Measurements from ENCODE around the gene CDH5. TPM values are rescaled to one million over a fixed set of nuclear protein-coding genes. Genes with fewer than 3 reads are reported as not detected.

The CDH5 gene
- total and polyA plus RNA-seq, 2 donors = 7.5 to 12.0 TPM

GRCh38 chr16:66360624-66361324, 5.7 kb upstream of the CDH5 start:
- WGBS = 26% methylated on average over 12 of the region's 12 CpGs
- no peak overlapping the region for H3K4me3 ChIP-seq (ENCODE audit: low read length in 2 of 2)
- H3K36me3 ChIP-seq (ENCODE audit: control insufficient read depth in 2 of 2, insufficient read depth in 2 of 2, low read length in 1 of 2) = no peaks in the 10 kb centered on the region
- H3K9me3 ChIP-seq (ENCODE audit: control insufficient read depth in 2 of 2, insufficient read depth in 1 of 2, low read length in 1 of 2) = no peaks in the 10 kb centered on the region
- H3K27ac ChIP-seq (ENCODE audit: low read depth in 1 of 2, low read length in 1 of 2) = no peak overlapping the region
- no peaks in the 10 kb centered on the region for H3K4me1 ChIP-seq (ENCODE audit: control insufficient read depth in 2 of 2, insufficient read depth in 2 of 2, low read length in 2 of 2)
- H3K27me3 ChIP-seq (ENCODE audit: control insufficient read depth in 2 of 2, insufficient read depth in 1 of 2, low read length in 1 of 2) = peaks cover 0 to 36% of the 10 kb centered on the region in 2 donors
- peak in 1 of 9 donors; percentile 19 for DNase-seq (ENCODE audit: low read depth in 6 of 9, low spot score in 9 of 9)

GRCh38 chr16:66361604-66362135, 4.8 kb upstream of the CDH5 start:
- Histone ChIP-seq H3K27me3 (ENCODE audit: control insufficient read depth in 2 of 2, insufficient read depth in 1 of 2, low read length in 1 of 2) (peaks cover 0 to 36% of the 10 kb centered on the region in 2 donors), H3K9me3 (ENCODE audit: control insufficient read depth in 2 of 2, insufficient read depth in 1 of 2, low read length in 1 of 2) (no peaks in the 10 kb centered on the region), H3K36me3 (ENCODE audit: control insufficient read depth in 2 of 2, insufficient read depth in 2 of 2, low read length in 1 of 2) (no peaks in the 10 kb centered on the region), H3K4me3 (ENCODE audit: low read length in 2 of 2) (no peak overlapping the region), H3K4me1 (ENCODE audit: control insufficient read depth in 2 of 2, insufficient read depth in 2 of 2, low read length in 2 of 2) (no peaks in the 10 kb centered on the region), H3K27ac (ENCODE audit: low read depth in 1 of 2, low read length in 1 of 2) (no peak overlapping the region)
- no peak for DNase-seq (ENCODE audit: low read depth in 6 of 9, low spot score in 9 of 9)
- WGBS = 78% methylated on average over 5 of the region's 5 CpGs

- Histone ChIP-seq H3K27me3 (ENCODE audit: control insufficient read depth in 2 of 2, insufficient read depth in 1 of 2, low read length in 1 of 2) (peaks cover 0 to 31% of the 10 kb centered on the region in 2 donors), H3K4me1 (ENCODE audit: control insufficient read depth in 2 of 2, insufficient read depth in 2 of 2, low read length in 2 of 2) (no peaks in the 10 kb centered on the region), H3K4me3 (ENCODE audit: low read length in 2 of 2) (no peak overlapping the region), H3K9me3 (ENCODE audit: control insufficient read depth in 2 of 2, insufficient read depth in 1 of 2, low read length in 1 of 2) (no peaks in the 10 kb centered on the region), H3K36me3 (ENCODE audit: control insufficient read depth in 2 of 2, insufficient read depth in 2 of 2, low read length in 1 of 2) (no peaks in the 10 kb centered on the region), H3K27ac (ENCODE audit: low read depth in 1 of 2, low read length in 1 of 2) (no peak overlapping the region)
- no peak for DNase-seq (ENCODE audit: low read depth in 6 of 9, low spot score in 9 of 9)
- WGBS = 87% methylated on average over 13 of the region's 13 CpGs
Measured at GRCh38 chr16:66363211-66363777, 3.2 kb upstream of the CDH5 start.

DNA sequence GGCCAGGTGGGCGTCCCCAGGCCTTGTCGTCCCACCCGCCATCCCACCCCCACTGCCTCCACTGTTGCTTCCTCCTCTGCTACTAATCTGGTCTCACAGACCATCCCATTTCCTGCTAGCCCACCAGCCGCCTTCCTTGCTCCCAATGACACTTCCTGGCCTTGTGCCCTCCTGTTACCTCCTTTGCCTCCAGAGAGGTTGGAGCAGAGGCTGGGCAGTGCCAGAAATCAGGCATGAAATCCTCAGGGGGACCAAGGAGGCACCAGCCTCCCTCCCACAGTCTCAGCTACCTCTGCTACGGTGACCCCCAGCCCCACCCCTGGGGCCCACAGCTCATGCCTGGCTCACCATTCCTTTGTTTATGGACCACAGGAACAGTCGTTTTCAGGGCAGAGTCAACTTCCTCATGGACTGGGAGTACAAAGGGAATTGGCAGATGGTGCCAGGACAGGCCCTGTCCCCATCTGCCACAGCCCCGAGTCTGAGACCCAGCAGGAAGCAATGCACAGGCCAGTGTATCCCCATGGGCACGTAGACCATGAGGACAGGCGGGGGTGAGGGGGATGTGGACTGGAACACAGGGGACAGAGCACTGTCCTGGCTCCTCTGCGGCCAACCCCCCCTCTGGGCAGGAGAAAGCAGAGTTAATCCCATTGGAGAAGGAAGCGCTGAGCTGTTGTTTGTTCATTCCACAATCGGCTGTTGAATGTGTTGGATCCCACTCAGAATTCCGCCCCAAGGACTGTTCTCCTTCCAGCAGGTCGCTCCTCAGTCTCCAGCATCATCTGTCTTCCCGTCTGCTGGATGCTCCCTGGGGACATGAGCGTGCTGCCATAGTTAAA, 2.2 kb upstream of the CDH5 start:
- Histone ChIP-seq H3K4me3 (ENCODE audit: low read length in 2 of 2) (no peak overlapping the region), H3K27ac (ENCODE audit: low read depth in 1 of 2, low read length in 1 of 2) (no peak overlapping the region), H3K4me1 (ENCODE audit: control insufficient read depth in 2 of 2, insufficient read depth in 2 of 2, low read length in 2 of 2) (no peaks in the 10 kb centered on the region), H3K9me3 (ENCODE audit: control insufficient read depth in 2 of 2, insufficient read depth in 1 of 2, low read length in 1 of 2) (no peaks in the 10 kb centered on the region), H3K36me3 (ENCODE audit: control insufficient read depth in 2 of 2, insufficient read depth in 2 of 2, low read length in 1 of 2) (no peaks in the 10 kb centered on the region), H3K27me3 (ENCODE audit: control insufficient read depth in 2 of 2, insufficient read depth in 1 of 2, low read length in 1 of 2) (peaks cover 0 to 31% of the 10 kb centered on the region in 2 donors)
- DNase-seq (ENCODE audit: low read depth in 6 of 9, low spot score in 9 of 9) = no peak
- 66% methylated on average over 16 of the region's 16 CpGs for WGBS

DNA sequence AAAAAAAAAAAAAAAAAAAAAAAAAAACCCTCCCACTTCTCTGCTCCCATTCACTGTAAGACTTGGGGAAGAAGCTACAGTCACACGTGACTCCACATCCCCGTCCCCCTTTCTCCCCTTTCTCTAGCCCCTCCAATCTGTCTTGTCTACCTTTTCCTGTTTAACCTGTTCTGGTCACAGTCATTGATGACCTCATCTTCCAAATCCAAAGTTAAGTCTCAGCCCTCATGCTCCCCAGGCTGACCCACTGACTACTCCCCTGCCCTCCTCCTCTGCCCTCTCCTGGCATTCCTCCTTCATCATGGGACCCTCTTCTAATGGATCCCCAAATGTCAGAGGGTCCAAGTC, 1.6 kb upstream of the CDH5 start:
- Histone ChIP-seq H3K4me3 (ENCODE audit: low read length in 2 of 2) (no peak overlapping the region), H3K36me3 (ENCODE audit: control insufficient read depth in 2 of 2, insufficient read depth in 2 of 2, low read length in 1 of 2) (no peaks in the 10 kb centered on the region), H3K27me3 (ENCODE audit: control insufficient read depth in 2 of 2, insufficient read depth in 1 of 2, low read length in 1 of 2) (peaks cover 0 to 31% of the 10 kb centered on the region in 2 donors), H3K27ac (ENCODE audit: low read depth in 1 of 2, low read length in 1 of 2) (no peak overlapping the region), H3K9me3 (ENCODE audit: control insufficient read depth in 2 of 2, insufficient read depth in 1 of 2, low read length in 1 of 2) (no peaks in the 10 kb centered on the region), H3K4me1 (ENCODE audit: control insufficient read depth in 2 of 2, insufficient read depth in 2 of 2, low read length in 2 of 2) (no peaks in the 10 kb centered on the region)
- no peak for DNase-seq (ENCODE audit: low read depth in 6 of 9, low spot score in 9 of 9)
- WGBS = 84% methylated on average over 2 of the region's 2 CpGs

- no peaks in the 10 kb centered on the region for H3K4me1 ChIP-seq (ENCODE audit: control insufficient read depth in 2 of 2, insufficient read depth in 2 of 2, low read length in 2 of 2)
- no peak overlapping the region for H3K4me3 ChIP-seq (ENCODE audit: low read length in 2 of 2)
- H3K9me3 ChIP-seq (ENCODE audit: control insufficient read depth in 2 of 2, insufficient read depth in 1 of 2, low read length in 1 of 2) = no peaks in the 10 kb centered on the region
- H3K27me3 ChIP-seq (ENCODE audit: control insufficient read depth in 2 of 2, insufficient read depth in 1 of 2, low read length in 1 of 2) = peaks cover 0 to 30% of the 10 kb centered on the region in 2 donors
- no peak for DNase-seq (ENCODE audit: low read depth in 6 of 9, low spot score in 9 of 9)
- WGBS = 81% methylated on average over 4 of the region's 4 CpGs
- no peaks in the 10 kb centered on the region for H3K36me3 ChIP-seq (ENCODE audit: control insufficient read depth in 2 of 2, insufficient read depth in 2 of 2, low read length in 1 of 2)
- no peak overlapping the region for H3K27ac ChIP-seq (ENCODE audit: low read depth in 1 of 2, low read length in 1 of 2)
Measured at GRCh38 chr16:66365651-66366050, 840 bp upstream of the CDH5 start.

DNA sequence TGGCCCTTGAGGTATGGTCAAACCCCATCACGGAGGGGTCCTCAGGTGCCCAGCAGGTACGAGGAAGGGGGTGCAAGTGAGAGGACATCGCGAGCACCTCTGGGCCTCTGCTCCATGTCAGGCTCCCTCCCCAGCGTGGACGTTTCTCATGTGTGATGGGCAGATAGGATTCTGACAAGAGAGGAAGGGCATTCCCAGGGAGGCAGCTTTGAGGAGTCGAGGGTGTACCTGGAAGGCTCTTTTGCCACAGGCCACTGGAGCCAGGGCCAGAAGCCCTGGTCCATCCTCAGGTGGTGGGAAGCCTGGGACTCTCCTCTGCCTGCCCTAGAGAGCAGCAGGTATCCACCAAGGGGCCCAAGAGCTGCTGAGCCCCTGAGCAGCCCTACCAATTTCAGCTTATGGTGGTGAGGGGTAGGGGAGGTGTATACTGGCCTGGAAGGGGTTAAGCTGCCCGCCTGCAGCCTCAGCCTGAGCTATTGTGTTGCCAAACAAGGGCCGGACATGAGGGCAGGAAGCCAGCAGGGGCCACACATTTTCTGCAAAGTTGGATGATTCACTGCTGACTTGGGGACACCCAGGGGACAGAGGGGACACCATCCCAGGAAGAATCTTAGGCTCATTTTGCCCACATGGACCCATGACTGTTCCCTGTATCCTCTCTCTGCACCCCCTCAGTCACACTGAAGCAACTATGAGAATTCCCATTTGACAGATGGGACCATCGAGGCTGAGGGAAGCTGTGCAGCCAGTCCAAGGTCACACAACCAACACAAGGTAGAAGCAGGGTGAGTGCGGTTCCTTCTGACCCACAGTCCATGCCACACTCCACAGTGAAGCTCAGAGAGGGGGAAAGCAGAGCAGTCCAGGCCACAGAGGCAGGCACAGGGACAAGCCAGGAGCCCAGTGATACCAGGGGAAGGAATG, 1.7 kb downstream of the CDH5 start:
- peaks cover 0 to 12% of the 10 kb centered on the region in 2 donors for H3K27me3 ChIP-seq (ENCODE audit: control insufficient read depth in 2 of 2, insufficient read depth in 1 of 2, low read length in 1 of 2)
- H3K27ac ChIP-seq (ENCODE audit: low read depth in 1 of 2, low read length in 1 of 2) = no peak overlapping the region
- no peaks in the 10 kb centered on the region for H3K4me1 ChIP-seq (ENCODE audit: control insufficient read depth in 2 of 2, insufficient read depth in 2 of 2, low read length in 2 of 2)
- DNase-seq (ENCODE audit: low read depth in 6 of 9, low spot score in 9 of 9) = no peak
- no peaks in the 10 kb centered on the region for H3K36me3 ChIP-seq (ENCODE audit: control insufficient read depth in 2 of 2, insufficient read depth in 2 of 2, low read length in 1 of 2)
- no peaks in the 10 kb centered on the region for H3K9me3 ChIP-seq (ENCODE audit: control insufficient read depth in 2 of 2, insufficient read depth in 1 of 2, low read length in 1 of 2)
- 83% methylated on average over 11 of the region's 11 CpGs for WGBS
- no peak overlapping the region for H3K4me3 ChIP-seq (ENCODE audit: low read length in 2 of 2)

DNA sequence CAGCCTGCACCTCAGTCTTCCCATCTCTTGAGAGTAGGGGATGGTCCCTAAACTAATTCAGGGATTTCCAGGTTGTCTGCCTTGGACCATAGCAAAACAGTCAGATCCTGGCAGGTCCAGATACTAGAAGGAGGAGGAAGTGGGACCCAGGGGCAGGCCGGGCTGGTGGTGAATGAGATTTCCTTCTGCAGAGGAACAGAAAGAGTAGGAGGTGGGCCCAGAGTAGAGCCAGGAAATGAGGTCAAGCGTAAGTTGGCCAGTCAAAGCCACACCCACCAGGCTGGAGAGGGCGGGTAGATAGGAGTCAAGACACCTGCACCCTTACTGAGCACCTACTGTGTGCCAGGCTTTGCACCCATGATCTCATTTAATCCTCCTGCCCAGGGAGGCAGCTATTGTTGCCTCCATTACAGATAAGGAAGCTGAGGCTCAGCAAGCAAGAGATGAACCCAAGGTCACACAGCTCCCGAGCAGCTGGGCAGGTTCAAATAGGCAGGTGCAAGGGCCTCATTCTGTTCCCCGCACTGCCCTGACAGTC, 2.6 kb downstream of the CDH5 start:
- Histone ChIP-seq H3K4me1 (ENCODE audit: control insufficient read depth in 2 of 2, insufficient read depth in 2 of 2, low read length in 2 of 2) (no peaks in the 10 kb centered on the region), H3K4me3 (ENCODE audit: low read length in 2 of 2) (no peak overlapping the region), H3K36me3 (ENCODE audit: control insufficient read depth in 2 of 2, insufficient read depth in 2 of 2, low read length in 1 of 2) (no peaks in the 10 kb centered on the region), H3K27ac (ENCODE audit: low read depth in 1 of 2, low read length in 1 of 2) (no peak overlapping the region), H3K9me3 (ENCODE audit: control insufficient read depth in 2 of 2, insufficient read depth in 1 of 2, low read length in 1 of 2) (no peaks in the 10 kb centered on the region), H3K27me3 (ENCODE audit: control insufficient read depth in 2 of 2, insufficient read depth in 1 of 2, low read length in 1 of 2) (peaks cover 0 to 6% of the 10 kb centered on the region in 2 donors)
- peak in 2 of 9 donors; percentile 11 to 24 for DNase-seq (ENCODE audit: low read depth in 6 of 9, low spot score in 9 of 9)
- WGBS = 74% methylated on average over 5 of the region's 5 CpGs

All from thymus (tissue), 11 donors.